HUES64 (cell line): Measurements from ENCODE around the gene MEDAG.
A peak's percentile ranks its signal among the peaks of the same experiment; 100 is the strongest.

ENCODE experiments used
- H3K27ac ChIP-seq: 2 replicates; pipeline ENCODE4 v1.7.0; 2013; ENCODE audit warnings: low read depth, low read length, inconsistent platforms
- H3K27me3 ChIP-seq: 2 replicates; pipeline ENCODE4 v1.6.1; 2013; ENCODE audit warnings: mild to moderate bottlenecking, low read length; ENCODE audit not compliant: insufficient read depth
- H3K36me3 ChIP-seq: 2 replicates; pipeline ENCODE4 v1.6.1; 2013; ENCODE audit warnings: mild to moderate bottlenecking, low read length; ENCODE audit not compliant: insufficient read depth
- H3K4me1 ChIP-seq: 2 replicates; pipeline ENCODE4 v1.6.1; 2013; ENCODE audit warnings: mild to moderate bottlenecking, low read length, moderate library complexity; ENCODE audit not compliant: insufficient read depth
- H3K4me3 ChIP-seq: 2 replicates; pipeline ENCODE4 v1.5.1; 2013; ENCODE audit warnings: mild to moderate bottlenecking, low read length, moderate library complexity
- H3K9ac ChIP-seq: 2 replicates; pipeline ENCODE4 v1.6.1; 2013; ENCODE audit warnings: mild to moderate bottlenecking, low read depth, low read length
- H3K9me3 ChIP-seq: 2 replicates; pipeline ENCODE4 v1.6.1; 2013; ENCODE audit warnings: low read depth, low read length; ENCODE audit not compliant: insufficient read depth
- WGBS: fragments of 150-250, 120-280 bp; methylation state at CpG from one replicate; pipeline ENCODE4 v1.1.7; 2013; ENCODE audit warnings: missing lambda C conversion rate; 5-methylcytosine and 5-hydroxymethylcytosine counted together

MEDAG gene

DNA sequence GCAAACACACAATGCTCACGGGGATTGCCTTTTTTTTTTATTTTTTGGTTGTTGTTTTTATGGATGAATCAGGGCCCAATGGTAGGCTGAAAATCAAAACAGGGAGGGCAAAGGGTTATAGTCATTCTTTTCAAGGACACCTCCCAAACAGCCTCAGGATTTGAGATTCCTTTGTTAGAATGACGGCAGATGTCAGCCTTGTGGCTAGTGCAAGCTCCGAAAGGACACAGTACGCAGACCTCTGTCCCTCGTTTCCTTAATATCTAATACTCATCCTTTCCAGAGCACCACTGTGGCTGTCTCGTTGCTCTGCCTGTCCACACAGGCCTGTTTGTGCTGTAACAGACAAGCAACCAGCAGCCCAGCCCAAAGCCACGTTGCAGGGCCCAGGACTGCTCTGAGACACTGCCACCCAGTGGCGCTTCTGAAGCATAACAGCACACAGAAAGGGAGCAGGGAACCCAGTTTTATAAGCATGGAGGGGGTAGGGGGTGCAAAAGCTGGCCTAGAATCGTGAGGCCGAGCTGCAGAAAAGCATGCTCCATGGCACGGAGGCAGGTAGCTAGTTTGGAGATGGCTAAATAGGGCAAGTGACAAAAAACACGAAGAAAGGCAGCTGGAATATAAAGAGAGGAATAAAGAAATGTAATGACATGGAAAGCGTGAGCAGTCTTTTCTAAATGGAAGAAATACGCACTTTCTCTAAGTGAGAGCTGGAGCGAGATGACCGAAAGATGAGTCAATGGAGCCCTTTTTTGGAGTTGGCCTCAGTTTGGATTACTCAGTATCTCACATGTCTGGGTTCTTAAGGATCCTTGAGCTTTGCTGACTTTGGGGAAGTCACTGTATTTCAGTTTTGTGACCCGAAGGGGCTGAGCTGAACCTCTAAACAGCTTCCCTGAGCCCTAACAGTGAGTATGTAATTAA lies 40.7 kb upstream of the MEDAG start:
- peak overlapping the region; percentile 56 for H3K4me3 ChIP-seq
- H3K4me1 ChIP-seq: peaks cover 47% of the 10 kb centered on the region
- H3K9ac ChIP-seq: peak overlapping the region; percentile 68
- peak overlapping the region; percentile 86 for H3K27ac ChIP-seq
- H3K27me3 ChIP-seq: peaks cover 11% of the 10 kb centered on the region
- no peaks in the 10 kb centered on the region for H3K9me3 ChIP-seq
- H3K36me3 ChIP-seq: no peaks in the 10 kb centered on the region
- WGBS: 34% methylated on average over 17 of the region's 17 CpGs

DNA sequence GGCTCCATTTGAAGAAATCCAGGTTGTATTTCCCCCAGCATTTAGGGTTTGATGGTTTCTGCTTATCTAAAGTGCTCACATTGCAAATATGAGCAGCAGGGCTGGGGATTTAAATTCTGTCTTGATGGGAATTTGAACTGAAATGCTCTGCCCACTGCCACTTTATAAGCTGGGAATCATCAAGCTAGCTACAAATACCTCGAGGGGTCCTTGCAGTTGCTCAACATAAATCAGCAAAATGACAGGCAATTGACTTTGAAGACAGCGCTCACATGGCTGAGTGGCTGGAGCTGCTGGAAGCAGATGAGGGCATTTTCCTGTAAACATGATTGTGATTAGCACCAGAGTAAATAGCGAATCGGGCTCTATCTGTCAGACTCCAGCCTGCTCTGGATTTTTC lies 39.4 kb upstream of the MEDAG start:
- 86% methylated on average over 4 of the region's 4 CpGs for WGBS
- Histone ChIP-seq H3K9me3 (no peaks in the 10 kb centered on the region), H3K36me3 (no peaks in the 10 kb centered on the region), H3K27me3 (peaks cover 11% of the 10 kb centered on the region), H3K4me3 (no peak overlapping the region), H3K4me1 (peaks cover 58% of the 10 kb centered on the region), H3K27ac (no peak overlapping the region), H3K9ac (no peak overlapping the region)

DNA sequence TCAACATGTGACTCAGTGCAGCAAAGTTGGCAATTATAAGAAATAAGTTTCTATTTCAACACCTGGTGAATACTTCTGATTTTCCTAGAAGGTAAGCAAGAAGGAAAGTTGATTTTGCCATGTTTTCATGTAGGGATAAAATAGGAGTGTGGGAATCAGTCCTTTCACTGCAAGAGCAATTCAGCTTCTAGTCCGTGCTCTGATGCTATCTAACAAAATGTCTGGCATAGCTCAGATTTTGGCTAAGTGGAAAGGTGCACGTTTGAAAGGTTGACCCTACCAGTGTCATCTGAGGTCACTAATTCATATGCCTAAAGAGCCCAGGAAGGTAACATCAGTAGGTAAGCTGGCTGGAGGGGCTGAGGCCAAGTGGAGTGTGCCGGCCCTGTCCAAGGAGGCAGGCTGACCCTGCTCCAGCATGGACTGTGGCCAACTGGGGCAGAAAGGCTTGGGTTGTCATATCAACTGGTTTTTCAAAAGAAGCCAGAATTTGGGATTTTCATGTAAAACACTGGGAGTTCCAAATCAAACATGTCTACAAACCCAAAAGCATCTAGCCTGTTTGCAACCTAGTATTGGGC lies 38.9 kb upstream of the MEDAG start:
- Histone ChIP-seq H3K4me1 (peaks cover 61% of the 10 kb centered on the region), H3K9ac (no peak overlapping the region), H3K36me3 (no peaks in the 10 kb centered on the region), H3K27me3 (peaks cover 8% of the 10 kb centered on the region), H3K27ac (no peak overlapping the region), H3K9me3 (no peaks in the 10 kb centered on the region), H3K4me3 (no peak overlapping the region)
- 87% methylated on average over 3 of the region's 3 CpGs for WGBS

DNA sequence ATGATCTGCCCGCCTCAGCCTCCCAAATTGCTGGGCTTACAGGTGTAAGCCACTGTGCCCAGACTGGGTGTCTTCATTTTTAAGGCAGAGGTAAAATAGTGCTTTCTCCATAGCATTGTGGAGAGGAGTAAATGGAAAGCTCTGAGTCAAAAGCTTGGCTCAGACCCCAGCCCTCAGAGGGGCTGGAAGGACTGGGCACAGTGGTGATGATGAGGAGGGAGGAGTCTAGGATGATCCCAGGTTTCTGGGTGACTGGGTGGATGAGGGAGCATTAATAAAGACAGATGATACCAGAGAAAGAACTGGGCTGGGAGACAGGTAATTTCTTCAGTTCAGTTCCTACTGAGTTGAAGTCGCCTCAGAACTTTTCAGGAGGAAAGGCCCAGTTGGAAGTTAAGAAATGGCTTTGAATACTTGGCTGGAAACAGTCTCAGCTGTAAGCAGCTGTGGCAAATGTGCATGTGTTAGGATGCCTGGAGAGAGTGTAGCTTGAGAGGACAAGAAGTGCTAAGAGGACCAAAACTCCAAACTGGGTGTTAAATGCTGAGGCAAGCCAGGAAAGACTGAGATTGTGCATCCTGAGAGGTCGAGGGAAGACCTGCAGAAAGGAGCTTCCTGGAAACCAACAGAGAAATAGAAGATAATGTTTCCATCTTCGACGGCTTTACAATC lies 37.1 kb upstream of the MEDAG start:
- Histone ChIP-seq H3K27ac (no peak overlapping the region), H3K27me3 (no peaks in the 10 kb centered on the region), H3K4me1 (peaks cover 66% of the 10 kb centered on the region), H3K4me3 (no peak overlapping the region), H3K9me3 (no peaks in the 10 kb centered on the region), H3K36me3 (no peaks in the 10 kb centered on the region), H3K9ac (no peak overlapping the region)
- 92% methylated on average over 5 of the region's 5 CpGs for WGBS

DNA sequence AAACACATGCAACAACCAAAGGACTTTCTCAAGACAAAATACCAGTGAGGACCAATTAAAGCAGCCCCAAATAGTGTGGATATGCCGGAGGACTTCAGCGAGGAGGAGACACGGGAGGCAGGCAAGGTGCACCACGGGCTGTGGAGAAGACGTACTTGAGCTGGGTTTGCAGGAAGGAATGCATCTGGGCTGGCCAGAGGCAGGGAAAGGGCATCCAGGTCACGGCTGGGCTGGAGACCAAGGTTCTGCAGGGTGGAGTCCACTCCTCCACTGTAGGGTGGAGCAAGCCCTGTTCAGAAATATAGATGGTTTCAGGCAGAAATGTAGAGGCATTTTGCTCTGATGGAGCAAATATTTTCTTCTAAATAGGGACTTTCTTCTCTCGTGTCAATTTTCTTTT lies 36.6 kb upstream of the MEDAG start:
- Histone ChIP-seq H3K36me3 (no peaks in the 10 kb centered on the region), H3K4me1 (peaks cover 66% of the 10 kb centered on the region), H3K9ac (no peak overlapping the region), H3K9me3 (no peaks in the 10 kb centered on the region), H3K27ac (no peak overlapping the region), H3K4me3 (no peak overlapping the region), H3K27me3 (no peaks in the 10 kb centered on the region)
- WGBS: 91% methylated on average over 7 of the region's 7 CpGs

DNA sequence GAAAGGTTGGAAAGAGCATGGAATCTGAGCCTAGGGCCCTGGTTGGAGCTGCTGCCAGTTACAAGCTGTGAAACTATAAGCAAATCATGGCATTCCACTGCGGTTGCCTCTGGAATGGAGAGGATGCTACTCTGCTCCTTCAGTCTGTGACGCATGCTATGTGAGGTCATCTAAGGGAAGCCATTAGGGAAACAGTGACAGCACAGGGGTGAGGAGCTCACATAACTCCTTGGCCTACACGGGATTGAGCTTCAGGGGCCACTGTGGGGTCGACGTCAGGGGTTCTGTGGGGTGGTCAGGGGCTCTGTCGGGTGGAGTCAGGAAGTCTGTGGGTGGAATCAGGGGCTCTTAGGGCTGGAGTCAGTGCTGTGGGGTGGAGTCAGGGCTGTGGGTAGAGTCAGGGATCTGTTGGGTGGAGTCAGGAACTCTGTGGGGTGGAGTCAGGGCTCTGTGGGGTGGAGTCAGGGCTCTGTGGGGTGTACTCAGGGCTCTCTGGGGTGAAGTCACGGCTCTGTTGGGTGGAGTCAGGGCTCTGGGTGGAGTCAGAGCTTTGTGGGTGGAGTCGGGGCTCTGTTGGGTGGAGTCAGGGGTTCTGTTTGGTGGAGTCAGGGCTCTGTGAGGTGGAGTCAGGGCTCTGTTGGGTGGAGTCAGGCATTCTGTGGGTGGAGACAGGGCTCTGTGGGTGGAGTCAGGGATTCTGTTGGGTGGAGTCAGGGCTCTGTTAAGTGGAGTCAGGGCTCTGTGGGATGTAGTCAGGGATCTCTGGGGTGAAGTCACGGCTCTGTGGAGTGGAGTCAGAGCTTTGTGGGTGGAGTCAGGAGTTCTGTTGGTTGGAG lies 35.8 kb upstream of the MEDAG start:
- Histone ChIP-seq H3K4me3 (no peak overlapping the region), H3K27me3 (no peaks in the 10 kb centered on the region), H3K9ac (no peak overlapping the region), H3K36me3 (no peaks in the 10 kb centered on the region), H3K9me3 (no peaks in the 10 kb centered on the region), H3K27ac (no peak overlapping the region), H3K4me1 (peaks cover 60% of the 10 kb centered on the region)
- WGBS: 85% methylated on average over 9 of the region's 9 CpGs

DNA sequence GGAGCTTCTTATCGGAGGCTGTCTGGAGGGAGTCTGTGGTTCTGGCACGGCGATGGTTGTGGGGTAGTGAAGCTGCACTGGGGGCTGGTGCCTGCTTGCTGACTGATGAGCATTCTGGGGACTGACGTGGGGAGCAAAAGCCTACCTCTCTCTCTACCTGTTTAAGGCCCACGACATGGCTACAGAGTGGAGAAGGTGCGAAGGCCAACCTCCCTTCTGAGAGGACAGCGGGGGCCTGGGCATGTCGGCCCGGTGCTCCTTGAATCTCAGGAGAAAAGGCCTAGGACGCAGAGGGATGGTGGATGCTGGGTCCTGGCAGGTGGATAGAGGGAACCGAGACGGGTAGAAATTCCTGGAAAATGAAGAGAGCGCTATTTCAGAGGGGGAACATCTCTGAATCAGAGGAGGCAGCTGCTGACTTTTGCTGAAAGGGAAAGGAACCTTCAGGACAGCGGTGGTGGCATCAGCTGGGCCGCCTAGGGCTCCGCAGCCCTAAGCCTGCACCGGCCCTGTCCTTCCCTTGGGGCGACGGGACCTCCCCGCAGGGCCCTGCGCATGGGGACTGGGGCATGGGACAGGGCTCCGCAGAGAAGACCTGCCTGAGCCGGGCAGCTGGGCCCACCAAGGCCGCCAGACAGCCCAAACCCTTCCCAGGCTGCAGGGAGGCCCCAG lies 35.0 kb upstream of the MEDAG start:
- Histone ChIP-seq H3K27me3 (no peaks in the 10 kb centered on the region), H3K36me3 (no peaks in the 10 kb centered on the region), H3K9me3 (no peaks in the 10 kb centered on the region), H3K4me3 (no peak overlapping the region), H3K9ac (no peak overlapping the region), H3K4me1 (peaks cover 52% of the 10 kb centered on the region), H3K27ac (no peak overlapping the region; the same call in 1 of the 2 replicates)
- 91% methylated on average over 24 of the region's 24 CpGs for WGBS

DNA sequence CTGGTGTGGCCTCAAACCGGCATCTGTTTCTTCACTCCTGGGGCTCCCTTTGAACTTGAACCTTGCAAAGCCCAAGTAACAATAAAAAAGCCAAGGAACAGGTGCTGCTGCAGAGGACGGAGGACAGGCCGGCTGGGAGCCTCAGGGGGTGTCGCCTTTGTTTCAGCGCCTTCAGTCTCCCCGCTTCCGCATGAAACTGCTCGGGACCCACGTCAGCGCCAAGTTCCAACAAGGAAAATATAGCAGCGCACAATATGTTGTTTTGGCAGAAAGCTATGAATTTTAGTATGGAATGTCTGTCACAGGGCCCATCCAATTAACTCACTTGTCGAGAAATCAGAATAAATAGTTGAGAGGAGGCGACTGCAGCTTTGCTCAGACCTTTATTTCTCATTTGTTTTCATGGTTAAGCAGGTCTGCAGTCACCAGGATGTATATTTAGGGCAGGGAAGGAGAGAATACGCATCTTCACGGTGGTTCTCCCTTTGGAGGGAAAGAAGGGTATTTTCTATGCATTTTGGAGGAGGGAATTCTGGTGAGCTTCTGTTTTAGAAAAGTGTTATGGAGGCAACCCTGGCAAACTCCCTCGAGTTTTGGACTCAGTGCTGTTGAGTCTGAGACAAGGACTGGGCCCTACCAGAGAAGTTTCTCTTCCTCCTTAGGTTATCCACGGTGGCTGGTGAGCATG lies 34.3 kb upstream of the MEDAG start:
- Histone ChIP-seq H3K4me1 (peaks cover 50% of the 10 kb centered on the region), H3K9me3 (no peaks in the 10 kb centered on the region), H3K27ac (peak overlapping the region; percentile 80), H3K27me3 (no peaks in the 10 kb centered on the region), H3K36me3 (no peaks in the 10 kb centered on the region), H3K9ac (no peak overlapping the region), H3K4me3 (no peak overlapping the region)
- WGBS: 83% methylated on average over 17 of the region's 17 CpGs

DNA sequence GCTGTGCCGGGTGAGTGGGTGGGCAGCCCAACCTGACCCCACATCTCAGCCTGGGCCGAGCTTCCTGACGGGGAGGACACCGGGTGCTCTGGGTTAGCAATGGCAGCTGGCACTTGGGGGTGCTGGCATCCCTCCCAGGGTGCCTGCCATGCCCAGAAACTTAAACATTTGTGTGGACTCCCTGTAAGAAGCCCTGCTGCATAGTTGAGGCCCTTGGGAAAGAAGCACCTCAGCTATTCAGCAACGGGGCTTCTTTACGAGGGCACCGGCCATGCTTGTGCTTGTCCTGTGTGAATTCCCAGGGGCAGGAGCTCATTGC lies 33.8 kb upstream of the MEDAG start:
- H3K4me1 ChIP-seq: peaks cover 50% of the 10 kb centered on the region
- H3K9me3 ChIP-seq: no peaks in the 10 kb centered on the region
- H3K36me3 ChIP-seq: no peaks in the 10 kb centered on the region
- no peak overlapping the region for H3K4me3 ChIP-seq
- peak overlapping the region; percentile 80 for H3K27ac ChIP-seq
- 87% methylated on average over 7 of the region's 7 CpGs for whole genome bisulfite sequencing
- H3K27me3 ChIP-seq: no peaks in the 10 kb centered on the region
- peak overlapping the region; percentile 56; the same call in 1 of the 2 replicates for H3K9ac ChIP-seq
